Activated CD4-positive, alpha-beta memory T cell treated with anti-CD3 and anti-CD28 coated beads, Interleukin-2, amount 10 ng/mL, durations not matched to agents 7 days and 5 days (primary cell): ENCODE data around the gene DMD. TPM values are rescaled to one million over a fixed set of nuclear protein-coding genes. Genes with fewer than 3 reads are reported as not detected.

Experiments
- CTCF ChIA-PET: fragments of 350-600 bp; sonication (Branson Sonifier 250); formaldehyde crosslinking; loops from one replicate; lab custom pipeline; 2021; ENCODE audit warnings: antibody characterized with exemption, inconsistent platforms; lab: Charles Lee
- POLR2A ChIA-PET: fragments of 350-600 bp; sonication (Branson Sonifier 250); formaldehyde crosslinking; loops from one replicate; lab custom pipeline; 2021; ENCODE audit warnings: antibody characterized with exemption; lab: Charles Lee
- DNase-seq: peaks from one replicate; pipeline ENCODE4 v3.0.0-alpha.2; 2020
- H3K27ac Mint-ChIP-seq: one replicate; pipeline ENCODE4 v1.8.0; 2021; ENCODE audit warnings: mild to moderate bottlenecking, mixed read lengths
- H3K27me3 Mint-ChIP-seq: one replicate; pipeline ENCODE4 v1.8.0; 2021; ENCODE audit warnings: mixed read lengths
- H3K36me3 Mint-ChIP-seq: one replicate; pipeline ENCODE4 v1.8.0; 2021; ENCODE audit warnings: low read depth, mixed read lengths
- H3K4me1 Mint-ChIP-seq: one replicate; pipeline ENCODE4 v1.8.0; 2021; ENCODE audit warnings: mixed read lengths
- H3K4me3 Mint-ChIP-seq: one replicate; pipeline ENCODE4 v1.8.0; 2021; ENCODE audit warnings: mild to moderate bottlenecking, mixed read lengths
- H3K9me3 Mint-ChIP-seq: one replicate; pipeline ENCODE4 v1.8.0; 2021; ENCODE audit warnings: mixed read lengths
- total RNA-seq, 2 experiments: library from RNA; stranded (reverse); gene quantifications; one replicate each; pipeline ENCODE4 v1.2.3, GENCODE V29; 2021

DMD gene
- total RNA-seq, 2 experiments from 2014 or later, result 1.4 to 1.5 TPM

DNA sequence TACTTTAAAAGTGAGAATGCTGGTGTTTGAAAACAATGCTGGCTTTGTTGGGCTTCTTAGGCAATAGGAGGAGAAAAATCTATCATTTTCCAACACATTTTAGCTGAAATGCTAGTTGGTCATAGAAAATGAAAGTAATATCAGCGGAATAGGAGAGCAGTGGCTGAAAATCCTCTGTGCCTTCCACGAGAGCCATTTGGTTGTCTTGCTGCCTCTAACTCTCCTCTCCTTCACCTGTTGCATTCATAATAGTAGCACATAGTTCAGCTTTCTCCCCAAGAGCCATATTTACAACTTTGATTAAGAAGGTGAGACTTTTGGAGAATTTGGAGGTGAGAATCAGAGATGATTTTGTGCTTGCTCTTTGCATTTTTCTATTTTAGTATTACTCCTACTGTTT is 1290.1 kb downstream of the DMD start:
- H3K36me3 Mint-ChIP-seq, result no peaks in the 10 kb centered on the region
- no peaks in the 10 kb centered on the region for H3K27me3 Mint-ChIP-seq
- ChIA-PET CTCF (no interaction called here), POLR2A (no interaction called here)
- no peak for DNase-seq
- peaks cover 4% of the 10 kb centered on the region for H3K9me3 Mint-ChIP-seq
- no peak overlapping the region for H3K4me3 Mint-ChIP-seq
- no peak overlapping the region for H3K27ac Mint-ChIP-seq
- no peaks in the 10 kb centered on the region for H3K4me1 Mint-ChIP-seq

DNA sequence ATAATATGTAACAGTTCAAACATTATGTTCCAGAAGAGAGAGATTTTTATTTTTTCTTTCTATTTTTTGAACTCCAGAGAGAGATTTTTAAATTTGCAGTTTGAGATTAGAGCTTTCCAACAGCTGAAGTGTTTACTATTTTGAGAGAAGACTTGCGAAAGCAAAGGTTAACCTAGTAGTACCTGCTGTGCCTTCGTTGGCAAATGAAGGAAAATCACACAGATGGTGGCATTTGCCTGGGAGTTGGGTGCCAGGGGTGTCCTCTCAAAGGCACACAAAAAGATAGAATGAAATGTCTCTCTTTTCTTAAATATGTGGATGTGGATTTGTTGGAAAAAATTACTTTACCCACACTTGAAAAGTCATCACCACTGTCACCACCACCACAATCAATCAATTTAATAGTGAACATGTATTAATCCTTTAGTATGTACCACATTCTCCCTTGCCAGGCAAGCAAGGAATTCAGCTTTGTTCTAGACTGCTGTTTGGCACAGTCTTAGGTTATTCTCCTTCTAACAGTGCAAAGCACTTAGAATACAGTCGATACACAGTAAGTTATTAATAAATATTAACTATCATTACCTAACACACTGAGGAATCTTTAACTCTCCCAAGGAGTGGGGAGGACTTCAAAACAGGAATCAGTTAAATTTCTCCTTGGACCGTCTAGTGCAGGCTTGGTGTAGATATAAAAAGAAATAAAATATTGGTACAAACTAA is 1301.3 kb downstream of the DMD start:
- Mint-ChIP-seq H3K36me3 (no peaks in the 10 kb centered on the region), H3K27ac (no peak overlapping the region), H3K4me3 (no peak overlapping the region), H3K9me3 (peaks cover 2% of the 10 kb centered on the region), H3K27me3 (no peaks in the 10 kb centered on the region), H3K4me1 (no peaks in the 10 kb centered on the region)
- CTCF ChIA-PET, result no interaction called here
- no peak for DNase-seq
- POLR2A ChIA-PET, result no interaction called here

DNA sequence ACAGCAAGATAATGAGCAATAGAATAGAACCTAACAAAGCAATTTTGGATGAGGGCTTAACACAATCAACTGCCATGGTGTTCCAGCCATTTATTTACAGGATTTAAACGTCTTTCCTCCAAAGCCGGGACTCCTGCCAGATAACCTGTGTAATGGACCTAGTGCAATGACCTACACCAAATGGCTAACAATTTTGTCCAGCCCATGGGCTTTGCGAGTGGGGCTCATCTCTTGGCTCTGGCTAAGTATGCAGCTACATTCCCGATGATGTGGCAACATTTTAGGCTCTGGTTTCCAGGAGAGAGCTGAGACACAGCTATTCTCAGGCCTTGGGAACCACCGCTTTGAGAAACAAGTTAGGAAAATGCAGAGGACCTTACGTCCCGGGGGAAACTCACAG is 1317.2 kb downstream of the DMD start:
- CTCF ChIA-PET, result no interaction called here
- Mint-ChIP-seq H3K27ac (no peak overlapping the region), H3K27me3 (no peaks in the 10 kb centered on the region), H3K9me3 (no peaks in the 10 kb centered on the region), H3K36me3 (no peaks in the 10 kb centered on the region), H3K4me3 (no peak overlapping the region), H3K4me1 (no peaks in the 10 kb centered on the region)
- POLR2A ChIA-PET, result no interaction called here
- no peak for DNase-seq

DNA sequence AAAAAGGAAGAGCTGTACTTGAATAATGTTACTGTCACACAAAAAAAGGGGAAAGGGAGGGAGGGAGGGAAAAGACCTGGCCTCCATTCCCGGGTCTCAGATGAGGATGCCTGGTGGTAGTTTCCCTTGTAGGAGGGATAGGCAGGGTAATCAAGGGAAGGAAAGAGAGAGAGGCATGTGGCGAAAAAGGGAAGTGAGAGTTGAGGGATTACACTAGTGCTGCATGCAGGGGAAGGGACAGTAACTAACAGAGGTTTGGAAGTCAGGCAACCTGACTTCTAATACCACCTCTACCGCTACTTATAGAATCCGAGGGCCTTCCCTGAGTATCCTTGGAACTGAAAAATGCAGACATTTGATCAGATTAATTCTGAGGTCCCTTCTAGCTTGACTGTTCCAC is 1317.8 kb downstream of the DMD start:
- no peaks in the 10 kb centered on the region for H3K27me3 Mint-ChIP-seq
- no peaks in the 10 kb centered on the region for H3K4me1 Mint-ChIP-seq
- no peak overlapping the region for H3K4me3 Mint-ChIP-seq
- ChIA-PET CTCF (no interaction called here), POLR2A (no interaction called here)
- H3K36me3 Mint-ChIP-seq, result no peaks in the 10 kb centered on the region
- no peak overlapping the region for H3K27ac Mint-ChIP-seq
- DNase-seq, result no peak
- no peaks in the 10 kb centered on the region for H3K9me3 Mint-ChIP-seq

DNA sequence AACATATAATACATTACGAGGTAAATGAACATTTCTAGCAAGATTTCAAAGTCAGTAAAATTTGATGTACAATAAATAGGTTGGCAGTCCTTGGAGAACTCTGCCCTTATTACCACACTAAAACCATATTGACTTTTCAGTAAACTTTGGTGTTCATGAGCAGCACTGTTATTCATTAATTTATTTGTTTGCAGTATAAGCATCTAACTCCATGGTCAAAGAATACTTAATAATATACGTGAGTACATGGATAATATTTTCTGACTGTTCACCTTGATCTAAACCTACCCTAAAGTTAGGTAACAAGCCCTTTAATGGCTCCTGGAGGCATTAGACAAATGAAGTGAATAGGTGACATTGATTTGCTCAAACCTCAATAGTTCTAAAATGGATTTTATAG is 1322.3 kb downstream of the DMD start:
- no peak overlapping the region for H3K4me3 Mint-ChIP-seq
- DNase-seq, result no peak
- CTCF ChIA-PET, result no interaction called here
- H3K36me3 Mint-ChIP-seq, result no peaks in the 10 kb centered on the region
- H3K27ac Mint-ChIP-seq, result no peak overlapping the region
- H3K4me1 Mint-ChIP-seq, result no peaks in the 10 kb centered on the region
- no peaks in the 10 kb centered on the region for H3K9me3 Mint-ChIP-seq
- H3K27me3 Mint-ChIP-seq, result no peaks in the 10 kb centered on the region
- POLR2A ChIA-PET, result no interaction called here

DNA sequence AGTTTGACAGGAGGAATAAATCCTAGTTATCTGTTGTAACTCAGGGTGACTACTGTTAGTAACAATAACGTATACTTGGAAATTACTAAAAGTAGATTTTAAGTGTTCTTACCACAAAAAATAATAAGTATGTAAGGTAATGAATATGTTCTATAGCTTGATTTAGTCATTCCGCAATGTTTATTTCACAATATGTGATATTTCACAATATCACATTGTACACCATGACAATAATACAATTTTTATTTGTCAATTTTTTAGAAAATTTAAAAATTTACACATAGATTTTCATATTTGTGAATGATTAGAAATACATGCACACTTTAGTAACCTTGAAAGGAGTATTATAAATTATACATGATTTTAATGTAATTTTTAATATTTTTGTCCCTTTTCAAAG is 1326.8 kb downstream of the DMD start:
- Mint-ChIP-seq H3K4me3 (no peak overlapping the region), H3K4me1 (no peaks in the 10 kb centered on the region), H3K27ac (no peak overlapping the region), H3K27me3 (no peaks in the 10 kb centered on the region), H3K9me3 (no peaks in the 10 kb centered on the region), H3K36me3 (no peaks in the 10 kb centered on the region)
- CTCF ChIA-PET, result no interaction called here
- POLR2A ChIA-PET, result no interaction called here
- DNase-seq, result no peak

DNA sequence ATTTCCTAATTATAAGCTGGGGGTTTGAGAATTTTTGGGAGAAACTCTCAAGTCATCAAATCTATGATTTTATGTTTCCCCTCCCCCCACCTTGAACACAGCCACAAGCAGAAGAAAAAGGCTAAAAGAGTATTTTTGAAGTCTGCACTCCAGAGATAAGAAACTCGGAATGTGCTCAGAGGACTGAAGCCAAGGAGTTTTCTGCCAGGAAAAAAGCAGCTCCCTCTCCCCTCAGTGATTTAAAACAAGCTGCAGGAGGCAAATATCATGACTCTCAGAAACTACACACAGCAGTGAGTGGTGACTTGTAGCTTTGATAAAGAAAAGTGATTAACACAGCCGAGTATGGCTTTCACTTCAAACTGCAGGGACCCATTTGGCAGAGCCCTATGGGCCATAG is 1339.3 kb downstream of the DMD start:
- no peaks in the 10 kb centered on the region for H3K4me1 Mint-ChIP-seq
- H3K27ac Mint-ChIP-seq, result no peak overlapping the region
- H3K4me3 Mint-ChIP-seq, result no peak overlapping the region
- CTCF ChIA-PET, result no interaction called here
- POLR2A ChIA-PET, result no interaction called here
- H3K9me3 Mint-ChIP-seq, result no peaks in the 10 kb centered on the region
- DNase-seq, result no peak
- no peaks in the 10 kb centered on the region for H3K27me3 Mint-ChIP-seq
- H3K36me3 Mint-ChIP-seq, result no peaks in the 10 kb centered on the region

DNA sequence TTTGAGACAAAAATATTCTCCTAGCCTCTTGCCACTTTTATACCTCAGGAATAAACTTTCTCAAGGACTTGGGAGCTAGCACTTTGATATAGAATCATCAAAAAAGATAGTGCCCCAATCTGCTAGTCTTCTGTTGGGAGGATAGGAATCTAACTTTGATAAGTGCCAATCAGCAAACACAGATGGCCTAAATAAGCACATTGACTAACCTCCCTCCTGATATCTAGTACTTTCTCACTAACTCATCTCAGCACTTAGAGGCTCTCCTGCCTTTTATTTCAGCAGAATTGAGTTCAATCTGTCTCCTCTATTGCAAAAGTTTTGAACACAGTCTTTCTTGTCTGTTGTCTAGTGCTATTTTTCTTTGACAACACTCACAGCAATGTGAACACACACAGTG is 1341.1 kb downstream of the DMD start:
- no peak for DNase-seq
- ChIA-PET POLR2A (no interaction called here), CTCF (no interaction called here)
- no peaks in the 10 kb centered on the region for H3K9me3 Mint-ChIP-seq
- no peak overlapping the region for H3K4me3 Mint-ChIP-seq
- H3K4me1 Mint-ChIP-seq, result no peaks in the 10 kb centered on the region
- H3K27ac Mint-ChIP-seq, result no peak overlapping the region
- H3K27me3 Mint-ChIP-seq, result no peaks in the 10 kb centered on the region
- no peaks in the 10 kb centered on the region for H3K36me3 Mint-ChIP-seq

DNA sequence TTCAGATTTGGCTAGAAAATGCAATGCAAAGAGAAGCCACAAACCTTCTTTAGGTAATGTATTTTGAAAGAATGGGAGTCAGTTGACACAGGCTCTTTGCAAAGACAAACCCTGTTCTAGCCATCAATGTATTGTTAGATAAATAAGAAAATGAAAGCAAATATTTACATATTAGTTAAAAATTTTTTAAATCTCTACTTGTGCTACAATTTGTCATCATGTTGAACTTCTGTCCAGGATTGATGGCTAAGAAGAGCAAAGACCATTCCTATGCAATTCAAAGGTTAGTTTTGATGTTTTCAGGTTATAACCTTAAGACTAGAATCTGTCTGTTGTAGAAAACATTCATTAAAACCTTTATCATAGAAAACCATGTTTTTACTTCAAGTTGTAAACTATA is 1350.7 kb downstream of the DMD start:
- ChIA-PET POLR2A (no interaction called here), CTCF (no interaction called here)
- Mint-ChIP-seq H3K4me3 (no peak overlapping the region), H3K9me3 (no peaks in the 10 kb centered on the region), H3K4me1 (no peaks in the 10 kb centered on the region), H3K27me3 (no peaks in the 10 kb centered on the region), H3K36me3 (no peaks in the 10 kb centered on the region), H3K27ac (no peak overlapping the region)
- no peak for DNase-seq

DNA sequence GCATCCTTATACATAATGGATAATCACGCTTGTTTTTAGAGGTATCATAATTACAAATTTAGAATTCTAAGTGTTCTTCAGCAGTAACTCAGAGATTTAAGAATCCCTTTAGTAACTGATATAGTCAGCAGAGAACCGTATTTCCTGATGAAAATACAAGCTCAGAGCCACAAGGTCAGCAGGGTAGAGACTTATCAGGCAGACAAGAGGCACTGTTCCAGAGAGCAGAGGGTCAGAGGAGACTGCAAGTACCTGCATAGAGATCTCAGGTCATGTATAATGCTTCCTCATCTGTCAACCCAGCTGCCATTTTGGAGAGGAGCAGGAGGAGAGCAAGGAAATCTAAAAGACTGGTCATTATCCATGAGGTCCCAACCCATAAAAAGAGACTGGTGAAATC is 1352.4 kb downstream of the DMD start:
- Mint-ChIP-seq H3K27me3 (no peaks in the 10 kb centered on the region), H3K4me1 (no peaks in the 10 kb centered on the region), H3K36me3 (no peaks in the 10 kb centered on the region), H3K9me3 (no peaks in the 10 kb centered on the region), H3K4me3 (no peak overlapping the region), H3K27ac (no peak overlapping the region)
- no peak for DNase-seq
- ChIA-PET POLR2A (no interaction called here), CTCF (no interaction called here)

DNA sequence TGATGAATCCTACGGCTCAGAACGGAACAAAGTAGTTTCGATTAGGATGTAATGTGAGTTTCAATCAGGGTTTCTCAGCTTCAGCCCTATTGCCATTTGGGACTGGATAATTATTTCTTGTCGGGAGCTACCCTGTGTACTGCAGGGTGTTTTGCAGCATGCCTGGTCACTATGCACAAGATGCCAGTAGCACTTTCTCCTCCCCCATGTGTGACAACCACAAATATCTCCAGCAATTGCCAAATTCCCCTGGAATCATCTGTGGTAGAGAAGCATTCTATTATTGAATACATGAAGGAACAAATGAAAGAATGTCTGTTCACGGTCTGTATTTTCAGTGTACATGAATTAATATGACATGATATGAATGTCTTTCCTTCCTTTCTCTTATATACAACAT is 1356.6 kb downstream of the DMD start:
- Mint-ChIP-seq H3K9me3 (no peaks in the 10 kb centered on the region), H3K4me1 (no peaks in the 10 kb centered on the region), H3K4me3 (no peak overlapping the region), H3K27ac (no peak overlapping the region), H3K36me3 (no peaks in the 10 kb centered on the region), H3K27me3 (no peaks in the 10 kb centered on the region)
- DNase-seq, result no peak
- ChIA-PET CTCF (no interaction called here), POLR2A (no interaction called here)

DNA sequence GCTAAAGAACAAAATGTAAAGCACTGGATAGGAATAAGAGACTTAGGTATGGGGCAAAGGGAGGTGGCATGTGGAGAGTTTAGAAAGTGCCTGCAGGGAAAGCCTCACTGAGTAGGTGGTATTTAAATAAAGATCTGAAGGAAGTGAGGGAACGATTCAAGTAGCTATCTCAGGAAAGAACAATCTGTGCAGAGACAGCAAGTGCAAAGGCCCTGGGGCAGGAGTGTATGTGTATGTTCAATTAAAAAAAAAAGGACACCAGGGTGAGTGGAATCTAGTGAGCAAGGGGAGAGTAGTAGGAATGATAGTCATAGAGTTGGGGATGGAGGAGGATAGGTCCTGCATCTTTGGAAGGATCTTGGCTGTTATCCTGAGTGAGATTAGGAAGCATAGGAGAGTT is 1359.6 kb downstream of the DMD start:
- H3K4me3 Mint-ChIP-seq, result no peak overlapping the region

DNA sequence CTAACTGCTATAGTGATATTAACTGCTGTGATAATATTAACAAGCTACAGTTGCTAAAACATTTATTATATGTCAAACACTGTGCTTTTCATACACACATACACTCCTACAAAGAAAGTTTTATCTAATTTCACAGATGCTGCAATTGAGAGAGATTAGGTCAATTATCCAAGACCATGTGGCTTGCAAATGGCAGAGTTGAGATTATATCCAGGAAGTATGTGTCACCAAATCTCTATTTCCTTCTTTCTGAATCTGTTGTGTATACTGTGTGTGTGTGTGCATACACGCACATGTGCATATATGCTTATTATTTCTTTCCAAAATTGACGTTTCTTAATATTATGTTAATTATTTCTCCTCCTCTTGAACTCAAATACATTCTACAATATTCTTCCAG is 1363.6 kb downstream of the DMD start:
- H3K9me3 Mint-ChIP-seq, result peaks cover 2% of the 10 kb centered on the region
- DNase-seq, result no peak
- ChIA-PET CTCF (no interaction called here), POLR2A (no interaction called here)
- H3K27me3 Mint-ChIP-seq, result no peaks in the 10 kb centered on the region
- no peaks in the 10 kb centered on the region for H3K36me3 Mint-ChIP-seq
- no peaks in the 10 kb centered on the region for H3K4me1 Mint-ChIP-seq
- H3K27ac Mint-ChIP-seq, result no peak overlapping the region
- H3K4me3 Mint-ChIP-seq, result no peak overlapping the region

More for the DNA sequence above, 1359.6 kb downstream of the DMD start:
- Mint-ChIP-seq H3K27me3 (no peaks in the 10 kb centered on the region), H3K27ac (no peak overlapping the region), H3K36me3 (no peaks in the 10 kb centered on the region), H3K9me3 (peaks cover 2% of the 10 kb centered on the region), H3K4me1 (no peaks in the 10 kb centered on the region)
- ChIA-PET POLR2A (no interaction called here), CTCF (no interaction called here)
- DNase-seq, result no peak

DNA sequence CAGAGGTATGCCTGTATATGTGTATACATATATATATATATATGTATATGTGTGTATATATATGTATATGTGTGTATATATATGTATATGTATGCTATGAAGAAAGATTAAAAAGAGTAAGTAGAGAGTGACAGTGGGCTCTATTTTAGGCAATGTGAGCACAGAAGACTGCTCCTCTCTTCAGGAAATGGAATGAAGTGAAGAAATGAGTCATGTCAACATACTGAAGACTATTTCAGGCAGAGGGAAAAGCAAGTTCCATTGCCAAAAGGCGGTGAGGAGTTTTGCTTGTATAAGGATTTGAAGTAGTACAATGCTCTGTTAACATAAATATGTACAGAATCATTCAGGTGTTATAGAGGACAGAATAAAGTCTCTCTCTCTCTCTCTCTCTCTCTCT is 1366.3 kb downstream of the DMD start:
- no peaks in the 10 kb centered on the region for H3K36me3 Mint-ChIP-seq
- ChIA-PET CTCF (no interaction called here), POLR2A (interaction anchor here (0.6 kb wide), 1 partner anchor 19 kb away, joined by 3 read pairs; no protein-coding TSS in a partner anchor)
- no peak for DNase-seq
- H3K4me1 Mint-ChIP-seq, result no peaks in the 10 kb centered on the region
- H3K9me3 Mint-ChIP-seq, result peaks cover 2% of the 10 kb centered on the region
- H3K27ac Mint-ChIP-seq, result no peak overlapping the region
- H3K4me3 Mint-ChIP-seq, result no peak overlapping the region
- no peaks in the 10 kb centered on the region for H3K27me3 Mint-ChIP-seq
